Right renal cortex interstitium (tissue), 3 donors: ENCODE results near the gene INPP5F. TPM values are rescaled to one million over a fixed set of nuclear protein-coding genes. Genes with fewer than 3 reads are reported as not detected.
"Not testable (repeated sequence)": the region's sequence is repeated elsewhere in the genome, so short reads cannot be mapped to it uniquely, and the experiment has no call there.

Source experiments
- DNase-seq, 3 donors: peaks; one replicate each; pipeline ENCODE4 v3.0.0-alpha.2; 2013; ENCODE audit warnings: low read depth in 3 of 3, low spot score in 2 of 3
- polyA plus RNA-seq, 3 donors: library from polyadenylated mRNA; unstranded; fragments of 120-200 nt; gene quantifications; one replicate each; pipeline ENCODE4 v1.2.1, GENCODE V29; 2013; ENCODE audit not compliant: insufficient read length in 3 of 3

The INPP5F gene
- polyA plus RNA-seq, 3 donors: 50.6 to 62.5 (median 58.1) TPM

DNA sequence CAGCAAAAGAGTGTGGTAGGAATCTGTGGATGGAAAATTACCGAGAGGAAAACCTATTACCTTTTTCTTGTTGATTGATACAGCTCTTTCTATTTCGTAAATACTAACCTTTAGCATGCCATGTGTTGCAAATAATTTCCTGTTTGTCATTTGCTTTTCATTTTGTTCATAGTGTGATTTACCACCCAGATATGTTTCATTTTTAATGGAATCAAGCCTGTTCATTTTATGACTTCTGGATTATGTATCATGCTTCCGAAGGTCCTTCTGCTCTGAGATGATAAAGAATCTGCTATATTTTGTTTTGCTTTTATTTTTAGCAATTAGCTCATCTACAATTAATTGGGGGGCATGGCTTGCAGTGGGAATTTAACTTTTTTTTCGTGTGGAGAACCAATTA is 46.5 kb downstream of the INPP5F start:
- DNase-seq: no peak

DNA sequence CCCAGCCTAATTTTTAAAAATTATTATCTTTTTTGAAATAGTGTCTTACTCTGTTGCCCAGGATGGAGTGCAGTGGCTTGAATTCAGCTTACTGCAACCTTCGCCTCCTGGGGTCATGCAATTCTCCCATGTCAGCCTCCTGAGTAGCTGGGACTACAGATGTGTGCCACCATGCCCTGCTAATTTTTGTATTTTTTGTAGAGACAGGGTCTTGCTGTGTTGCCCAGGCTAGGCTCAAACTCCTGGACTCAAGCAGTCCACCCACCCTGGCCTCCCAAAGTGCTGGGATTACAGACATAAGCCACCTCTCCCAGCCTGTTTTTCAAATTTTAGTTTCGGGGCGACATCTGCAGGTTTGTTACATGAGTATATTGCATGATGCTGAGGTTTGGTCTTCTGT is 47.2 kb downstream of the INPP5F start:
- DNase-seq: not testable (repeated sequence)

GRCh38 chr10:119775529-119775928 is 49.7 kb downstream of the INPP5F start:
- no peak for DNase-seq

GRCh38 chr10:119776536-119776935 is 50.7 kb downstream of the INPP5F start:
- no peak for DNase-seq

- no peak for DNase-seq
Measured at GRCh38 chr10:119777686-119778085, 51.8 kb downstream of the INPP5F start.

GRCh38 chr10:119778776-119779445 is 53.1 kb downstream of the INPP5F start:
- DNase-seq: no peak

DNA sequence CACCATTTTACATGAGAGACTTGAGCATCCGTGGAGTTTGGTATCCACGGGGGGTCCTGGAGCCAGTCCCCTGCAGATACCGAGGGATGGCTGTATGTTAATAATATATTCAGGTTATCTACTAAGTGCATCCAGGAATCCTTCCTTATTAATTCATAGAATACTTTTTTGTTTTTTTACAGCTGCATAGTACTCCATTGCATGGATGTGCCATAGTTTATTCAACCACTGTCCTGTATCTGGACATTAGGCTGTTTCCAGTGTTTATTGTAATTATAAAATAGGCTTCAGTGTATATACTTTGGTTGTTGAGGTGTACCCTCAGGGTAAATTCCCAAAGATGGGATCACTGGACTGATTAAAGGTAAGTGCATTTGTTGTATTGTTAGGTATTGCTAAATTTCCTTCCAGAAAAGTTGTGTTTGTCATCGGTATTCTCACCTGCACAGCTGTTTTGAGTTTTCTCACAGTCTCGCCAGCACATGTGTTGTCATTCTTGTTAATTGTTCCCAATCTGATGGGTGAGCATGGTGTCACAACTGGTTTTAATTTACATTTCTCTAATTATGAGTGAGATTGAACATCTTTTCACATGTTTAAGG is 55.1 kb downstream of the INPP5F start:
- no peak for DNase-seq

- no peak for DNase-seq
Measured at GRCh38 chr10:119781498-119781897, 55.6 kb downstream of the INPP5F start.

DNA sequence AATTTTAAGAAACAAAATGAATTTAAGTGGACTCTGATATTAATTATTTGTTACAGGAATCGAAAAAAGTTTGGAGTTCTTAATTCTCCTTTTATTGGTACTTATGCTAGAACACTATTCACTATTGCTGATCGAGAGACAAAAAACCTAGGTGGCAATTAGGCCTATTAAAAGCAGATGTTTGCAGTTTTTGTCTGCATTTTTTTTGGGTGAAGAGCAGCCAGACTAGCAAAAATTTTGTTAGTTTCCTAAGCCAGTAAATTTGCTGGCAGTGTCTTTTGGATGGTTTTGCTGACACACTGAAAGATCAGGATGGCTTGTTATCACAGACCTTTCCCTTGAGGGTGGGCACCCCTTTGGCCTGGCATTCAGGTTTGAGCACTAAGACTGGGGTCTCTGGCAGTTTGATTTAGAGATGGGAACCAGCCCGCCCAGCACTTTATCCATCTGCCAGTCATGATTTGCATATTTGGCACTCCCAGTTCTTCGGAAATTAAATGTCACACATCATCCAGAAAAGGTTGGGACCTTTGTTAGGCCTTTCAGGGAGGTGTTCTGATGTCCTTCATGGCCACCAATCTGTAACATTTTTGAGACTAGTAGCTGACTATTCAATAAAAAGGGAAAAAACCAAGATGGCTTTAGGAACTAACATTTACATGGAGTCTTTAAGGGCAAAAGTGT is 57.3 kb downstream of the INPP5F start:
- no peak for DNase-seq

- DNase-seq: no peak
Measured at GRCh38 chr10:119783665-119784027, 57.8 kb downstream of the INPP5F start.

GRCh38 chr10:119784340-119785067 is 58.7 kb downstream of the INPP5F start:
- no peak for DNase-seq

DNA sequence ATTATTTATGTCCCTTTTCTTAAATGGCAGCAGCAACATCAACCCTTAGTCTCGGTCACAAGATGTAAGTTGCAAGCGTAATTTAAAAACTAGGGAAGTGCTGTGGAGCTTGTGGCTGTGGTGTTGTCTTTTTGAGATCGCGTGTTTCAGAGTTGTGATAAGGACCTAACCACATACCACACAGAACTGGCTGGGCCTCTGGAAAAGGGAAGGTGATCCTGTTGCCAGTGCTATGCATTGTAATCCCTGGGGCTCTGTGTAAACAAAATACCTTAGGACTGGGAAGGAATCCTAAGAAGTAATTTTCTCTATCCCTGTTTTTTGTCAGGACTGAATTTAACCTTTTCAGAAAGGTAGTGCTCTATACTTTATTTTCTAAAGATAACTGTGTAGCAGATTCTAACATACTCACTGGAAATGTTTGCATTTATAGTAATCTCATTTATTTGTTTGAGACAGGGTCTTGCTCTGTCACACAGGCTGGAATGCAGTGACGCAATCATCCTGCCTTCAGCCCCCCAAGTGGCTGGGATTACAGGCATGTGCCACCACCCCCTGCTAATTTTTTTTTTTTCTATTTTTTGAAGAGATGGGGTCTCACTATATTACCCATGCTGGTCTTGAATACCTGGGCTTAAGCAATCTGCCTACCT is 60.4 kb downstream of the INPP5F start:
- peak in 2 of 3 donors; percentile 19 to 29 for DNase-seq

- not testable (repeated sequence) for DNase-seq
Measured at GRCh38 chr10:119795101-119795500, 69.3 kb downstream of the INPP5F start.

GRCh38 chr10:119796039-119796438 is 70.2 kb downstream of the INPP5F start:
- DNase-seq: no peak

DNA sequence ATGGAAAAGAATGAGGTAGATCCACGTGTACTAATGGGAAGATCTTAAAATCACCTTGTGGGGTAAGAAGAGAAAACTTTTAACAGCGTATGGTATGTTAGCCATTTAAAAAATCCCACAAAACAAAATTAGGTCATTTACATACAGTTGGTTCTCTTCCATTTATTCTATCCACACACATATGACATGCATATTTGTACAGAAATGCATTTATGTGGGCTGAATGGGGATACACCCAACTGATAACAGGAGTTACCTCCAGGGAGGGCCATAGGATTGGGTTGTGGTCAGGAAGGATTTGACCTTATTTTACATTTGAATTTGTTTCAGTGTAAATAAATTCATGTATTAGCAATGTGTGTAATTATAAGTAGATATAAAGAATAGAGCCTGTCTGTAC is 75.3 kb downstream of the INPP5F start:
- DNase-seq: no peak

DNA sequence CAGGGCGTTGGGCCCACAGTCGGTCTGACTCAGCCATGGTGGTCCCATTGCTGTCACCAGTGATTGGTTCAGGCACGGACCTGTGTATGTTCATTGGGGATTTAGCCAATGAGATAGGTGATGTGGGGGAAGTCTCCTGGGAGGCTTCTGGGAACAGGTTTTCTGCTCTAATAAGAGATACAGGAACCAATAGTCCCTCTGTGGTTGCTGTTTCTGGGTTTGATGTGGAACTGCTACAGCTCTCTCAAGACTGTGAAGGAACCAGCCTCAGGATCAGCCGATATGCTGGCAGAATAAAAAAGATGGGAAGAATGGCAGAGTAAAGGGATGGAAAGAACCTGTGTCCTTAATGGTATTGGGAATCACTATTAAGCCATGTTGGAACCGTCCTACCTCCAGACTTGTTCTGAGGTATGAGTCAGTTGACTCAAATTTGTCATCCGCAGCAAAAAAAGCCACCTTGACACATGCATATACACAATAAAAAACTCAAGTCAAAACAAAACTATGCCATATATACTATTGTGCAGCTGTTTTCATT is 76.2 kb downstream of the INPP5F start:
- DNase-seq: no peak

GRCh38 chr10:119803264-119803663 is 77.4 kb downstream of the INPP5F start:
- DNase-seq: no peak

DNA sequence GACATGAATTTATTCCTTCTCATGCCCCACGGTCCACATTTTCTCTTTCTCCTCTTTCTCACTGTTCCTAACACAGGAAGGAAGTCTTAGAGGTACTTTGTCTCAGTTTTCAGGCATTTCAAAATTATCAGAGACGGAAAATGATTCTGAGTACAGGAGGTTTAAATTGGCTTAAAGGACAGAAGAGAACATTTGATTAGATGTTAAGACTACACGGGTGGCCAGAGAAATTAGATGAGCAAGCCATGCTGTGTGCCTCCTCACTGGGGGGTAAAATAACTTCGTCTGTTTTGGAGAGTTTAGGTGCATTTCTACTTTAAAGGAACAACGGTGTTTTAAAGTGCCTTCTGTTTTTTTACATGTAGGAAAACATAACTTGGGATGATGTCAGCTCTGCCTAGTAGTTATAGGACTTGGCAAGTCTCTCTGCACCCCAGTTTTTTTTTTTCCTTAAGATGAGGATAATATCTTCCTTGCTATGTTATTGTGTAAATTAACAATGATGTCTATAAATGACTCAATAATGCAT is 79.9 kb downstream of the INPP5F start:
- DNase-seq: no peak

GRCh38 chr10:119806334-119807130 is 80.7 kb downstream of the INPP5F start:
- DNase-seq: no peak
